Eye (tissue), 1 donor: ENCODE results near the gene EGF.
A peak's percentile ranks its signal among the peaks of the same experiment; 100 is the strongest.

Source experiments
- DNase-seq: peaks from one replicate; pipeline ENCODE4 v3.0.0-alpha.2; 2015

Gene EGF

DNA sequence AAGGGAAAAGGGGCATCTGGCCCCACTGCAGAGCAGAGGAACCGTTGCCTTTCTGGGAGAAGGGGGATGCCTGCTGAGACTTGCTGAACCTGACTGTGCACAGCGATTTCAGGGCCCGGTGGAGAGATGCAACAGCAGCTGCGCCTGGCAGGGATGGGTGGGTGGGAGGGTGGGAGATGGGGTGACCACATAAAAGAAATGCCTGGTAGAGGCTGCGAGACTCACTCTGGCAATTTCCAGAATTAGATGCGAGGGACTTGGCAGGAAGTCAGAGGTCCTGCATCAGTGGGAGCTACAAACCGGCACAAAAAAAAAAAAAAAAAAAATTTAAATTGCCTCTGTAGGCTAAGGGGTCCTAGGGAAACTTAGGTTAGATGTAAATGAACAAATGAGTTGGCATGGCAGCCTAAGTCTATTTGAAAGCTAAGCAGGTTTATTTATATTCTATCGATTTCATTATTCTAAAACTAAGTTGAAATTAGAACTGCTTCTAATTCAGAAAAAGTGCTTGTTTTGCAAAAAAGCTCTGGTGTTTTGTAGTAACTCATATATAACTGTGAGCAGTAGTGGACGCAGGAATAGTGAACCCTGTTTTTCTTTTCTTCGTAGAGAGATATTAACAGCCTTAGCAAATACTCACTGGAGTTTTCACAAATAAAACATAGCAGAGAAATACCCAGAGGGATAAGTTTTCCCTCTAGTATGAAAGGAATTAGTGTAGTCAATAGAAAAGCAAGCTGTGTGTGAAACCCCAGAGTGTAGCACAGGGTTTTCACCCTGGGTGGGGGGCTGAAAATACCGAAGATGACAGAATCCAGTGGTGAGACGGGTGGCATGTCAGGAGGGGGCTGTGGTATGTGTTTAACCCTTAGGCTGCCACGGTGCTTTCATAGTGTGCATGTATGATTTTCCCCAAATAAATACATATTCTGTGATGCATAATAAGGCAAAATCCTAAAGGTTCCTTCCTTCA is 130.1 kb downstream of the EGF start:
- DNase-seq, result no peak

DNA sequence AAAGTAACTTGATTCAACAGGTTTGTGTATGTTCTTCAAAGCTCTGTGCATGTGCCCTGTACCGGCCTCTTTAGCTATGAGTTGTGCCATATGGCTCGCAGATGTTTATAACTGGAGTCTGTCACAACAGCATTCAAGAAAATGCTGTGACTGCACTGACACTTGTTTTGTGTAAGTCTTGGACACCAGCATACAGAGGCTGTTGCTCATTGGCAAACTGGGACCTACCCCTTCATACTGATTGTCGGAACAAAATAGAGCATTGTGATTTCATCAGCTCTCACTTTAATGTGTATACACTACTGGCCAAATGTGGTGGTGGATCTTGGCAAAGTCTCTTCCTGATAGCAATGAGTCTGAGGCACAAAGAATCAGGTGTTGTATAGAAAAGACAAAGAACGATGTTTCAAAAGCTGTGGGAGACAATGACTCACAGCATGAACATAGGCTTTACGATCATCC is 133.9 kb downstream of the EGF start:
- peak; percentile 59 for DNase-seq

DNA sequence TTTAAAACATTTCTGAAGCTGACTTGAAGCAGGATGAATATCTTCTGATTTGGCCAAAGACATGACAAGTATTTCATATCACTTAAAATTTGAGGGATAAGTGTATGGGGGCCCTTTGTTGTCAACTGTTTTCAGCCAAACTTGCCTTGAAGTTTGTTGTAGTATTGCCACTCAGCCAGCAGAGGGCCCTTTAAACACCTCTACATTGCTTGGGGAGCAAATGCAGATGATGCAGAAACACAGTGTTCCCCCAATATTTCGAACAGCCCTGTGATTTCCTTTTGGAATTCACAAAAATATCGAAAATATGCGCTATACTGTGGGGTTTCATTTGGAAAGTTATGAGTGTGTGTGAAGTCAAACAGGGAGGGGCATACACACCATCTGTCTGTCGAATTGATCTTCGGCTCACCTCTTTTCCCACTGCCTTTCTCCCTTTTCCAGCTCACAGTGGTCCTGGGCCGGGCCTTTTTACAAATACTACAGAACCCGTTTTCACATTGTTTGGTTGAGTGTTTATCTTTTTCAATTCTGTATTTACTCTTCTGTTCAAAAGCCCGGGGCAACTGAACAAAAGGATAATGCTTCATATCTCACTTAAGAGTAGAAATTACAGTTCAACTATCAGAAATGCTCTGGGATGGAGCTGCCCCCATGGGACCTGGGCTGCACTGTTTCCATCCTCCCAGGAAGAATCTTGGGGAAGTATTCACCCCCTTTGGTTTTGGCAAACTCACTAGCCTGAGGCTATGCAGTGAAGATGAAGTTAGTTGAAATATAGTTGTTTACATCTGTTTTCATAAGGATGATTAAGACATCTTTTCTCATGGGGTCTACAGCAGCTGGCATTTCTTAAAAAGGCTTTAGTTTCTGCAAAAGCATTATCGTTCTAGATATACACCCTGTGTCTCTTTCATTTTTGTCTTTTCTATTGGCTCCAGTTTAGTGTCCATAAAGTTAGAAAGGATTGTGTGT is 137.6 kb downstream of the EGF start:
- DNase-seq, result peak; percentile 73

DNA sequence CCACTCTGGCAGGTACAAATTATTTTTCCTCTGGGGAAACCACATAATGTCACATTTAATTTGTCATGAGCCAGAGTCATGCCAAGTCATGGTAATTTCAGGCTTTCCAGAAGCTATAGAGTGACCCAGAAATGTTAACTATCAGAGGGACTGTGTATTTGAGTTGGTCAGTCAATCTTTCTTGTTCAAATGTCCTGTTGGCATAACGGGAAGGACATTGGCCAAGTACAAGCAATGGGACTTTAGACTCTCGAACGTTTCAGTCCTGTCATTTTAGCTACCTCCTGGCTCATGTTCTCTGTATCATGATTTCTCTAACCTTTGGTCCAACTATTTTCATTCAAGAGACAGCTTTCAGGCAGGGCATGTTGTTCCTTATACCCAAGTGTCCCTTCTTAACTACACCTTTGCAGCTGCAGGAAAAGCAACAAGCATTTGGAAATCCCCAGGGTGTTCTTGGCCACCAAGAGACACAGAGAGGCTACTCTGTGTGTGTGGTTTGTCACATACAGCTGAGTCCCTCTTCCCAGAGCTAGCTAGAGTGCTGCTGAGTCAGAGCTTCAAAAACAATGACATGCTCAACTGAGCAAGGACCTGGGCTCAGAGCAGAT is 142.6 kb downstream of the EGF start:
- DNase-seq, result peak; percentile 59

DNA sequence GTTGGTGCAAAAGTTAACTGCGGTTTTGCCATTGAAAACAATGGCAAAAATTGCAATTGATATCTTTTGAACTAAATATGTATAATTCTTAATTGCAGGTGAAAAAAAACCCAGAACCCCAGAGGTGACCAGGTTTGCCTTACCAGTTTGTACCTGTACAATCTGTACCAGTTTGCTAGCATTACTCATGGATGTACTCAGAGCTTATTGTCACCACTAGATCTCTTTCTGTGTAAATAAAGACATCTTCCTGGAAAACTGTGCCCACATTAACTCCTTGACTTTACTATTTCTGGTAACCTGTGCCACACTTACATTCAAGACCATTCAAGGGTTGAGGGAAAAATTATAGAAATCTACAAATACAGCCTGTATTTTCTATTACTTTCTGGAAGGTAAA is 146.0 kb downstream of the EGF start:
- DNase-seq, result no peak

DNA sequence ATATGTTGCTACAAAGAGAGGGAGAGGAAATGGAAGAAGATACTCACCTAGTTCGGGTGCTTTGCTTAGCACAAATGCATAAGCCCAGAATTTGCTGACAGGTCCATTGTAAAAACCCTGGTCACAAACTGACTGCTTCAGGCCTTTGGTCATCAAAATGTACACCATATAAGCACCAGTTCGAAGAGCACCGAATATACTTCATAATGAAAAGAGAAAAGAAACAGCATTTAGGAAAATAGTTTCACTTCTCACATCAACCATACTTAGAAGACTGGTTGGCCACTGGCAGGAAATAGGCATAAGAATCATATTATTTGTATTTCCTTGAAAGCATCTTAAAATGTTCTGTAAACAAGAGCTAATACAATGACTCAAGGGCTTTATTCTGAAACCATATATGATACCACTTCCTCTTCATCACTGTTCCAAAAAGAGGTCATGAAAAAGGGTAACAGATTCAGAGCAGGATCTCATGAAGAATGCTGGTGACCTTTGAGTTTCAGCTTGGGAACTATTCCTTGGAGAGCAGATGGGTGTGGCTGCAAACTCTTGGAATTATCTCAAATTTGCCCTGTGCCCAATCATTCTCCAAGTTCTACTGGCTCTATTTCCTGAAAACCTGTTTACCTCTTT is 147.0 kb downstream of the EGF start:
- no peak for DNase-seq

DNA sequence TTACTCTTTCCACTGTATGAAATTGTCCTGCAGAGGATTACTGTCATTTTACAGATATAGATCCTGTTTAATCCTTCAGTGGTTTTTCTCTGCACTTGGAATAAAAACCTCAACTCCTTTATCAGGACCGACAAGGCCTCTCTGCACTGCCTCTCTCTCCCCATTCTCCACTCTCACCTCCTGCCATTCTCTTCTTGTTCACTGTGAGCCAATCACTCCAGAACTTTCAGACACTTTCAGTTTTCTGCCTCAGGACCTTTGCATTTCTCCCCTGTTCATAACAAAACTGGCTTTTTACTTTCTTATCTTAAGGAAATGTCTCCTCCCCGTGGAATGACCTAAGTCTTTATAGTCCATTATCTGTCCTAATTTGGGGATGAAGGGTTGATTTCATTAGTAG is 148.4 kb downstream of the EGF start:
- no peak for DNase-seq
